Activated T-helper 17 cell treated with anti-CD3 and anti-CD28 coated beads, Interleukin-2, amount 50 U/mL, for 72 hours (primary cell): ENCODE measurements around the gene LSM3. TPM values are rescaled to one million over a fixed set of nuclear protein-coding genes. Genes with fewer than 3 reads are reported as not detected.

Experiments
- ATAC-seq: fragments of 150-1000 bp; cut with Tn5 transposase; replicated peaks from 2 replicates; pipeline ENCODE4 v1.10.0; 2021; ENCODE audit warnings: mild to moderate bottlenecking, moderate library complexity
- H3K27ac Mint-ChIP-seq: one replicate; pipeline ENCODE4 v1.8.0; 2022; ENCODE audit warnings: mixed read lengths
- H3K27me3 Mint-ChIP-seq: one replicate; pipeline ENCODE4 v1.8.0; 2022; ENCODE audit warnings: mixed read lengths
- H3K36me3 Mint-ChIP-seq: one replicate; pipeline ENCODE4 v1.8.0; 2022; ENCODE audit warnings: low read depth, mild to moderate bottlenecking, mixed read lengths
- H3K4me1 Mint-ChIP-seq: one replicate; pipeline ENCODE4 v1.8.0; 2022; ENCODE audit warnings: mixed read lengths
- H3K4me3 Mint-ChIP-seq: one replicate; pipeline ENCODE4 v1.8.0; 2022; ENCODE audit warnings: mild to moderate bottlenecking, mixed read lengths
- H3K9me3 Mint-ChIP-seq: one replicate; pipeline ENCODE4 v1.8.0; 2022; ENCODE audit warnings: mixed read lengths
- total RNA-seq, 2 donors: library from RNA; stranded (reverse); gene quantifications; one replicate each; pipeline ENCODE4 v1.2.3, GENCODE V29; 2022

The LSM3 gene
- 10 to 100 TPM; 15.6 to 20.6 TPM for total RNA-seq

DNA sequence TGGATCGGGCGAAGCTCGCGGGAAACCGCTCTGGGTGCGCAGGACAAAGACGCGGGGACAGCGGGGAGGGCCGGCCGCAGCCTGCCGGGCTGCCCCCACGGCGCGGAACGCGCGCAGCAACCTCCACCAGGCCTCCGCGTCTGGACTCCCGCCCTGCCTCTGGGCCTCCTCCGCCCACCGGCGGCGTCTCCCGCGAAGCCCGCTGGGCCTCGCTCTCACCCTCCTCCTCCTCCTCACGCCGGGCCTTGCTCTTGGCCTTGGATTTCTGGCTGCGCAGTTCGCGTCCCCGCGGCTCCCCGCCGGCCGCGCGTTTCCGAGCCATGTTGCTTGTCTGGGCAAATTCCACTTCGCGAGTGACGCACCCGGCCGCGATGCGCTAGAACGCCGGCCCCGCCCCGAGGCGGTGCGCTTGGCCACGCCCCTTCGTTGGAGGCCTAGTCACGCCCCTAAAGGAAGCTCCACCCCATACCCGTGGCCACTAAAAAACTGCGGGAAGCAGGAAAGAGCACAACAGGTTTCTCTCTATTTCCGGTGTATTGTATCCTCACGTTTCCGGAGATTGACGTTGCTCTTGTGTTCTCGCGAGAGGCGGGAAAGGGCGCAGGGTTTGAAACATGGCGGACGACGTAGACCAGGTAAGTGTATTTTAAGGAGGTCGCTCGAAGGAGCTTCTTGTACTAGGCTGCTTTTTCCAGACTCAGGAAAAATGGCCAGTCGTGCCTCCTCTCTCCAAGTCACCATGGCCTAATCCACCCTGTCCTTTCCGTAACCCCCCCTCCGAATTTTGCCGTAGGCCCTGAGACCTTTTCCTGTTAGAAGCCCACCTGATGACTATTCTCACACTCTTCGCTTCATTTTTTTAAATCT lies at the start of gene LSM3, which contains the start of gene XPC:
Gene LSM3, plus strand, starts transcription at position 571 of the 867 bp plus-strand sequence. Its CDS starts 44 bp downstream, at position 615.
Gene XPC, minus strand, starts transcription at position 355 of the 867 bp plus-strand sequence. Its CDS starts 33 bp downstream, at position 322.
- Mint-ChIP-seq H3K27ac (peak within 1 kb of the TSS; percentile 91), H3K9me3 (no peaks in the 10 kb centered on the region), H3K4me3 (peak within 1 kb of the TSS; percentile 94), H3K36me3 (peaks cover 41% of the 10 kb centered on the region), H3K27me3 (no peaks in the 10 kb centered on the region), H3K4me1 (peaks cover 40% of the 10 kb centered on the region)
- peak; percentile 96 for ATAC-seq

DNA sequence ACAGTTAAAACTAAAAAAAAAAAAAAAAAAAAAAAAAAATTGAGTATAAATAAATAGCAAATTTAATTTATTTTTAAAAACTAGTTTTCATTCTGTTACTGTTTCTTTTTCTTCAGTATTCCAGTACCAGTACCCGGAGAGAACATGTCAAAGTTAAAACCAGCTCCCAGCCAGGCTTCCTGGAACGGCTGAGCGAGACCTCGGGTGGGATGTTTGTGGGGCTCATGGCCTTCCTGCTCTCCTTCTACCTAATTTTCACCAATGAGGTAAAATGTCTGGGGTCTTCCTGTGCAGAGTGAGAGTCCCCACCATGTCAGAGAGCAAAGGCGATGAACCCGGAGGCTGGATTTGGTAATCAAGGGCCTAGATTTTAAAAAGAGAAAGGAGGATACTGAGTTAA lies 49.3 kb upstream of the LSM3 start:
- ATAC-seq = no peak
- no peak overlapping the region for H3K4me3 Mint-ChIP-seq
- peak overlapping the region; percentile 47 for H3K27ac Mint-ChIP-seq
- H3K4me1 Mint-ChIP-seq = peaks cover 31% of the 10 kb centered on the region
- H3K27me3 Mint-ChIP-seq = no peaks in the 10 kb centered on the region
- H3K9me3 Mint-ChIP-seq = no peaks in the 10 kb centered on the region
- H3K36me3 Mint-ChIP-seq = peaks cover 82% of the 10 kb centered on the region

DNA sequence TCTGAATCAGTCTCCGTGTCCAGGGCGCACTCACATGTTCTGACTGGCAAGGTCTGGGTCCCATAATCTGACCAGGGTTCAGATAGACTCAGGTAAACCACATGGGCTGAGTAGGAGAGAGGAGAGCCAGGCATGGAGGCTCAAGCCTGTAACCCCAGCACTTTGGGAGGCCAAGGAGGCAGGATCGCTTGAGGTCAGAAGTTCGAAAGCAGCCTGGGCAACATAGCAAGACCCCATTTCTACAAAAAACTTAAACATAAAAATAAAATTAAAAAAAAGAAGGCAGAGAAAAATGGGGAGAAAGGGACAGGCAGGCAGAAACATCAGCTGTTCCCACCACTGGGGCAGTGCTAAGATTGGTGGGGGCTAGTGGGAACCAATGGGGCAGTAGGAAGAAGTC lies 48.4 kb upstream of the LSM3 start:
- no peak for ATAC-seq
- Mint-ChIP-seq H3K4me1 (peaks cover 31% of the 10 kb centered on the region), H3K36me3 (peaks cover 88% of the 10 kb centered on the region), H3K27ac (no peak overlapping the region), H3K9me3 (no peaks in the 10 kb centered on the region), H3K4me3 (no peak overlapping the region), H3K27me3 (no peaks in the 10 kb centered on the region)

DNA sequence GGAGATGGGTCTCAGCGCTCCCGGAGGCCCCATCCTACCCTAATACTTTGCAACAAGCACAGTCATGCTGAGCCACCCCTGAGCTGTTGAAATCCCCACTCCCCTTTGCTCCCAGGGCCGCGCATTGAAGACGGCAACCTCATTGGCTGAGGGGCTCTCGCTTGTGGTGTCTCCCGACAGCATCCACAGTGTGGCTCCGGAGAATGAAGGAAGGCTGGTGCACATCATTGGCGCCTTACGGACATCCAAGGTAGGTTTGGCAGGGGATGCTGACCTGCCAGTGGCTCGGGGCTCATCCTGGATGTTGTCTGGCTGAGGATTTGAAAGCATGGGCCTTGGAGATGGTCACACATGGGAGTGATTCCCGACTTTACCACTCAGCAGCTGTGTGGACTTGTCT lies 47.9 kb upstream of the LSM3 start:
- Mint-ChIP-seq H3K36me3 (peaks cover 88% of the 10 kb centered on the region), H3K9me3 (no peaks in the 10 kb centered on the region), H3K4me3 (no peak overlapping the region), H3K4me1 (peaks cover 30% of the 10 kb centered on the region), H3K27ac (no peak overlapping the region), H3K27me3 (no peaks in the 10 kb centered on the region)
- no peak for ATAC-seq

DNA sequence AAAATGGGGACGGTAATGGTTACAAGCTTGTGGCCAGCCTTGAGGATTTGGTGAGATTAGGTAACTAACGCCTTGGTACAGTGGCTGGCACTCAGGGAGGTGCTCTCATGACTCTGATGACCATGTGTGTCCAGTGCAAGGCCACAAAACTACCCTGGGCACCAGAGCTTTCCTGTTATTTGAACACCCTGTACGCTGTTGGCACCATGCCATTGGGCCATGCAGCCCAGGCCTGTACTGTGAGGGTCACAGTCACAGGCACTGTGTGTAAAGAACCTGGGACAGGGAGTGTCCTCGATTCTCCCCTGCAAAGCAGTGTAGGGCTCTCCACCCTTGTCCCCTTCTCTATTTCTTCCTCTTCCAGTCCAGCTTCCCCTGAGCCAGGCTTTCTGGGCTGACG lies 47.5 kb upstream of the LSM3 start:
- Mint-ChIP-seq H3K4me1 (peaks cover 25% of the 10 kb centered on the region), H3K36me3 (peaks cover 89% of the 10 kb centered on the region), H3K27ac (no peak overlapping the region), H3K27me3 (no peaks in the 10 kb centered on the region), H3K4me3 (no peak overlapping the region), H3K9me3 (no peaks in the 10 kb centered on the region)
- no peak for ATAC-seq

DNA sequence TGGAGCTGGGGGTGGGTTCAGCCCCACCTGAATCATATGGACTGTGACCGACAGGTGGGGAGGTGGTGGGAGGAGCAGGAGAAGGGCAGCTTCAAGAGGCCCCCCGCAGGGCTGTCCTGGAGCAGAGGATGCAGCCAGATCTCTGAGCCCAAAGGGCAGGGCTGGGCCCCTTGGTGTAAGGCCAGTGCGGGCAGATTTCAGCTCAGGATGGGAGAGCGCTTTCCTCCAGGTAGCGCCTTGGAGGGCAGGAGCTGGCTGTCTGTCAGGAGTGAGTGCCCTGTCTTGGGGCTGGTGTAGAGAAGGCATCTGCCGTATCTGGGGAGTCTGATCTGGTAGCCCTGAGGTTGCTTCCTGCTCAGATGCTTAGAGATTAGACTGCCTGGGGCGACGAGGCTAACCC lies 46.5 kb upstream of the LSM3 start:
- no peak for ATAC-seq

DNA sequence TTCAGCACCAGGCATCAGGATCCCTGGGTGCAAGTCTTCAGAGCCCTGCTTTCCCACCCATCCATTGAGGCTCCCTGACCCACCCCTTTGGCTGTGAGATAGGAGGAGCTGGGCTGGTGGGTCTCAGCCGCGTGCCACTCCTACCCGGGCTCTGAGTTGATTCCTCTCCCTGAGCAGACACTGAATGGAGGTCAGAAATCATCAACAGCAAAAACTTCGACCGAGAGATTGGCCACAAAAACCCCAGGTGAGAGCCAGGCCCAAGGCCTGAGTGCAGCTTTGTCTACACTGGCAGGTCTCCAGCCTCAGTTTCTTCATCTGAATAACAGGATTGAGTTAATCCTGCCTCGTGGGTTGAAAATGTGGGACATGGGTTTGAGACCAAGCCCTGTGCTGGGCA lies 45.9 kb upstream of the LSM3 start:
- Mint-ChIP-seq H3K27ac (peak overlapping the region; percentile 50), H3K4me3 (no peak overlapping the region), H3K9me3 (no peaks in the 10 kb centered on the region), H3K36me3 (peaks cover 91% of the 10 kb centered on the region), H3K4me1 (peaks cover 19% of the 10 kb centered on the region), H3K27me3 (no peaks in the 10 kb centered on the region)
- ATAC-seq = no peak

More for the DNA sequence above, 46.5 kb upstream of the LSM3 start:
- no peaks in the 10 kb centered on the region for H3K9me3 Mint-ChIP-seq
- H3K36me3 Mint-ChIP-seq = peaks cover 95% of the 10 kb centered on the region
- no peak overlapping the region for H3K27ac Mint-ChIP-seq
- H3K4me1 Mint-ChIP-seq = peaks cover 24% of the 10 kb centered on the region
- no peaks in the 10 kb centered on the region for H3K27me3 Mint-ChIP-seq
- H3K4me3 Mint-ChIP-seq = no peak overlapping the region

DNA sequence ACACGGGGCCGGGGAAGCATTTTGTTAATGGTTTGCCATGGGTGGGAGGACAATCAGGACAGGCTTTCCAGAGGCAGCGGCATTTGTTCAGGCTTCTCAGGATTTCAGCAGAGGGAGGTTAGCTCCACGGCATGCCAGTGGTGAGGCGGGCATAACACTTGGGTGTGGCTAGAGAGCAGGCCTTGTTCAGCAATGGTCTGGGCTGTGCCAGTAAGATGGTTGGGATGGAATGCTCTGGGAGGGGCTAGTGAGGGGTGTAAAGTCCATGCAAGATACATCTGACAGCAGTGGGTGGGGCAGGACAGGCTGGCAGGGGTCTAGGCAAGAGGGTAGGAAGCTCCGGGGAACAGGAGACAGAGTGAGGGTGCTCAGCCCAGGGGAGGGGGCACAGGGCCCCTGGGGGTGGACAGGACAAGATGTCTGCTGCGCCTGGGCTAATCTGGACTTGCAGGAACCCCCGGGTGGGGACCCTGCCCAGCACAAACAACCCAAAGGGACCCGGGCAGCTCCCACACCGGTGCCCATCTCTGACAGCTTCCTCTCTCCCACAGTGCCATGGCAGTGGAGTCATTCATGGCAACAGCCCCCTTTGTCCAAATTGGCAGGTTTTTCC lies 45.3 kb upstream of the LSM3 start:
- H3K4me1 Mint-ChIP-seq = peaks cover 17% of the 10 kb centered on the region
- peaks cover 91% of the 10 kb centered on the region for H3K36me3 Mint-ChIP-seq
- no peaks in the 10 kb centered on the region for H3K27me3 Mint-ChIP-seq
- no peak for ATAC-seq
- peak overlapping the region; percentile 50 for H3K27ac Mint-ChIP-seq
- H3K4me3 Mint-ChIP-seq = no peak overlapping the region
- H3K9me3 Mint-ChIP-seq = no peaks in the 10 kb centered on the region

DNA sequence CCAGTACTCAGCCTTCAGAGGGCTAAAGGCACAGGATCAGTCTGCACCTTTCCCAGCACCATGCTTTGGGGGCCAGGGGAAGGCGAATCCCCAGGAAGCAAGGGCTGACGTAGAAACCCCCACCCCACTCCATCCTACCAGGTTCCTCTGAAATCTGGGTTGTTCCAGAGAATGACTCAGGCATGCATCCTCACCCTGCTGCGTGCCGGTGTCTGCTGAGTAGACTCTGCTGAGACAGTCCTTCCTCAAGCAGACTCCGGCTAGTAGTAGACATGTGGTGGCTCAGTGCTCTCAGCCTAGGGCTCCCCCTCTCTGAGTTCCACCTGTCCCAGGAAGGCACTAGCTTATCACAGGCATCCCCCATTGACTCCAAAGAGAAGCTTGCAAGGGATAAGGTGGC lies 44.7 kb upstream of the LSM3 start:
- no peak for ATAC-seq
- Mint-ChIP-seq H3K27ac (no peak overlapping the region), H3K9me3 (no peaks in the 10 kb centered on the region), H3K27me3 (no peaks in the 10 kb centered on the region), H3K4me1 (peaks cover 14% of the 10 kb centered on the region), H3K4me3 (no peak overlapping the region), H3K36me3 (peaks cover 90% of the 10 kb centered on the region)

DNA sequence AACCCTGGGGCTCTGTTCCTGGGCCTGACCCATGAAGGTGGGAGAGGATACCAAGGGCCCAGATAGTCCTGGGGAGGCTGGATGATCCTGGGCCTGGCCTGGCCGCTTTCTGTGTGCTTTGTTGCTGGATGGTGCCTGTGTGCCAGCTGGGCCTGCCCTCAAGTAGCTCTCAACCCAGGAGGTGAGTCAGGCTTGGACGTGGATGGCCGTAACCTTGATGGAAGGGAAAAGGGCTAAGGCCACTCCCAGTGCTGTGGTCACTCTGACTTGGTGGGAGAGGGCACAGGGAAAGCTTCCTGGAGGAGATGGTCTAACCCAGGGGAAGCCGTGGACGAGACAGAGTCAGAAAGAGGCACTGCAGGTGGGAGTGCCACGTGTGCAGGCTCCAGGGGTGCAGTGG lies 44.3 kb upstream of the LSM3 start:
- Mint-ChIP-seq H3K9me3 (no peaks in the 10 kb centered on the region), H3K36me3 (peaks cover 90% of the 10 kb centered on the region), H3K4me3 (no peak overlapping the region), H3K4me1 (peaks cover 12% of the 10 kb centered on the region), H3K27ac (no peak overlapping the region), H3K27me3 (no peaks in the 10 kb centered on the region)
- no peak for ATAC-seq

DNA sequence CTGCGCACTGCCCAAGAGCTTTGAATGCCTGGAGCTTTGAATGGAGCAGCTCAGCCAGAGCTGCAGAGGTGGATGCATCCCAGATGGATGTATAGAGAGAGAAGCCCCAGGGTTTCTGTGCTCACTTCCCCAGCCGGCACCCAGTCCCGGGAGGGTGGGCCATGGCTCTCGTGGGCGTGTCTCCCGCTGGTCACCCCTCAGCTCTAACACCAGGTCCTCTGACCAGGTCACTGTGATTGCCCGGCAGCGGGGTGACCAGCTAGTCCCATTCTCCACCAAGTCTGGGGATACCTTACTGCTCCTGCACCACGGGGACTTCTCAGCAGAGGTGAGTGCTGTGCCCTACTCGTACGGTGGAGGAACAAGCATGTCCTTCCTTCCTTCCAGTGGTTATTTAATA lies 43.0 kb upstream of the LSM3 start:
- no peak overlapping the region for H3K4me3 Mint-ChIP-seq

DNA sequence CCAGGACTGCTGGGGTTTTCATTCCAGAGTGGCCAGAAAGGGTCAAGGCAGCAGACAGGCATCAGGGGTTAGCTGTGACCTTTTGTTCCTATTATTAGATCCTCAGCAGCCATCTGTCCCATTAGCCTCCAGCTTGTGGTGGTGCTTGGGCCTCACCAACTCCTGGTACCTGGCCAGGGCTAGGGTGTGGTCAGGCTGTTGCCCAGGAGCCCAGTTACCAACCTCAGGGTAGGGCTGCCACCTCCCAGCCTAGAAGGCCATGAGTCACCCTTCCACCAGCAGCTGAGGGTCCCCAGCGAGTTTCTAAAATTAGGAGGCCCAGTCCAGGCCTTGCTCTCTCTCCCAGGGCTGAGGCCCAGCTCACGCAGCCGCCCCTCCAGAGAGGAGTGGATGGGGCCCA lies 41.6 kb upstream of the LSM3 start:
- no peak overlapping the region for H3K4me3 Mint-ChIP-seq
- peaks cover 13% of the 10 kb centered on the region for H3K4me1 Mint-ChIP-seq
- H3K9me3 Mint-ChIP-seq = no peaks in the 10 kb centered on the region
- no peaks in the 10 kb centered on the region for H3K27me3 Mint-ChIP-seq
- peaks cover 78% of the 10 kb centered on the region for H3K36me3 Mint-ChIP-seq
- H3K27ac Mint-ChIP-seq = no peak overlapping the region
- no peak for ATAC-seq

More for the DNA sequence above, 43.0 kb upstream of the LSM3 start:
- Mint-ChIP-seq H3K36me3 (peaks cover 83% of the 10 kb centered on the region), H3K27me3 (no peaks in the 10 kb centered on the region), H3K27ac (peak overlapping the region; percentile 42), H3K4me1 (peaks cover 8% of the 10 kb centered on the region), H3K9me3 (no peaks in the 10 kb centered on the region)
- no peak for ATAC-seq

DNA sequence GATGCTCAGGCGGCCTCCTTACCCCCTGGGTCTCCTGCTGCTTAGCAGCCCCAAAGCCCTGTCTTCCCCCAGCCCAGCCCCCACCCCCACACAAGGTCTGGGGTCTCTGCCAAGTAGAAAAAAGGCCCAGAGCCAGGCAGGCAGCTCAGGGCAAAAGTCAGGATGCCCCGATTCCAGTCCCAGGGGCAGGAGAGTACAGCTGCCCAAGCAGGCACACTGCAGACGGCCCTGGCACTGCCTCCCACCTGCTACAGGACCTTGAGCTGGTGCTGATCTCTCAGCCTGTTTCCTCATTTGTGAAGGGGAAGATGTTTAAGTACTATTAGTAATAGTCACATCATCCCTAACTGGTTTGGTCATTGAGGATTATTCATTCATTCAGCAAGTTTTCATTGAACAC lies 41.2 kb upstream of the LSM3 start:
- Mint-ChIP-seq H3K27ac (no peak overlapping the region), H3K36me3 (peaks cover 78% of the 10 kb centered on the region), H3K27me3 (no peaks in the 10 kb centered on the region), H3K9me3 (no peaks in the 10 kb centered on the region), H3K4me1 (peaks cover 18% of the 10 kb centered on the region), H3K4me3 (no peak overlapping the region)
- ATAC-seq = no peak

DNA sequence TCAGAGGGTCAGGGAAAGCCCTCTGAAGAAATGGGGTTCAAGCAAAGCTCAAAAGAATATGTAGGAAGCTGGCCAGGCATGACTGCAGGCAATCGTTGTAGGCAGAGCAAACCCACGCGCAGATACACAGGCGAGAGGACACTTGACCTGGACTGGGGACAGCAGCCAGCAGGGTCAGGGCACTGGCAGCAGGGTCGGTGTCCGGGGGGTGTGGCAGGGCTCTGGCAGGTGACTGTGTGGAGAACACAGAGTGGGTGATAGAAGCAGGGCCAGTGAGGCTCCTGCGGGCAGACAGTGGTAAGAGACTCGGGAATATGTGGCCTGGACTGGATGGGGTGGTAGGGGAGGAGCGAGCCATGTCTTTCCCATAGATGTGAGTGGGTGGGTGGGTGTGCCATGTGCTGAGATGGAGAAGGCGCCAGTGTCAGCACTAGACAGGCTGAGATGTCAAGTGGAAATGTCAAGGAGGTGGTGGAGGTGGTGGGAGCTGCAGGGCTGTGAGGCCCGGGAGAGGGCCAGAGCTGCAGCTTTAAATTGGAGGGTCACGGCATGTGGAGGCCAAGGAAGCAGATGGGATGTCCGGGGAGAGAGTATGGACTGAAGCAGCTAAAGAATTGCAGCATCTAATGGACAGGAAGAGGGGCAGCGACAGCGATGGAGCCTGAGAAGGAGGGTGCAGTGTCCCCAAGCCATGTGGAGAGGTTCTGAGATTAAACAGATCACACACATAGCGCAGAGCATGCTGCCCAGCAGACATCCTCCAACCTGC lies 40.3 kb upstream of the LSM3 start:
- ATAC-seq = no peak

More for the DNA sequence above, 40.3 kb upstream of the LSM3 start:
- Mint-ChIP-seq H3K36me3 (peaks cover 72% of the 10 kb centered on the region), H3K4me3 (no peak overlapping the region), H3K27ac (peak overlapping the region; percentile 58), H3K4me1 (peaks cover 25% of the 10 kb centered on the region), H3K9me3 (no peaks in the 10 kb centered on the region), H3K27me3 (no peaks in the 10 kb centered on the region)
